ENCODE measurements around the gene XPNPEP1.

Gene XPNPEP1

DNA sequence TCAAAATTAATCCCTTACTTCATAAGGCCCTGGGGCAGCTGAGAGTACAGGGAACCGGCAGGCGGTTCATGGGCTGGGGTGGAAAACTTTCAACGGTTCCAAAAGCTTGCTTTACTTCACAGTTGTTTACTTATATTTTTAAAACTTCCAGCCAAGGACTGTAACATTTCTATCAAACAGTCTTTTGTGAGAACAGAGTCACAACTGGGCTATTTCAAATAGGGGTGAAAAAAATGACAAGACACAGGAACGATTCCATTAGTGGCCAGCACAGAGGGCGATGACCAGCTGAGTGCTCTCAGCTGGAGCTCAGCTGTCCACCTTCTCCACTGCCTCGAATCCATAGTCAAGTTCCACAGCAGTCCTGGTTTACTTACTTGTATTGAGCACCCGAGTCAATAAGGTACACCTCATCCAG is 48.2 kb downstream of the XPNPEP1 start:
- H3K4me3 ChIP-seq = no peak overlapping the region
- H3K9ac ChIP-seq = no peak overlapping the region
- H3K27me3 ChIP-seq = no peaks in the 10 kb centered on the region
- TF ChIP-seq Cebpa-rat (IDR thresholded peaks at IDR 0.05) = no peak
- H4K20me1 ChIP-seq = no peaks in the 10 kb centered on the region; a peak in 1 of 22 replicates
- H3K27ac ChIP-seq = no peak overlapping the region
- H3K4me2 ChIP-seq = no peak overlapping the region
- H3K4me1 ChIP-seq = no peaks in the 10 kb centered on the region
- H3K9me3 ChIP-seq (replicated peaks in 1 of 11) = no peaks in the 10 kb centered on the region; a peak in 1 of 22 replicates
- peaks cover 89 to 100% (median 96%) of the 10 kb centered on the region in 11 experiments for H3K36me3 ChIP-seq

DNA sequence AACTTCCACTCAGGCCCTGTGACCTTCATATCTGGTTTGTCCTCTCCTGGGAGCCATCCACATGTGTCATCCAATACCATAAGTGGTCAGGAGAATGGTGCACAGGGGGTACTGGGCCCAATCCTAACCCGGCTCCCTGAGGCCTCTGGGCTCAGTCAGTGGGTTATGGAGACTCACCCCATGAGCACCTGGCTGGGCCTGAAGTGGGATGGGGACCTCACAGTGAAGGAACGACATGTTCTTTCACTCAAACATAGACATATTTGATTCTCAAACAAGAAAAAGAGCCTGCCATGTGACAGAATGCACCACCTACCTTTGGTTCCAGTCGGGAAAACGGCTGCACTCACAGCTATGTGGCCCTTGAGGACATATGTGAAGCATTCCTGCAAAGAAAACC is 51.8 kb downstream of the XPNPEP1 start:
- H3K27me3 ChIP-seq = no peaks in the 10 kb centered on the region
- no peaks in the 10 kb centered on the region; a peak in 1 of 22 replicates for H3K9me3 ChIP-seq (replicated peaks in 1 of 11)
- no peaks in the 10 kb centered on the region for H3K4me1 ChIP-seq
- H3K4me3 ChIP-seq = no peak overlapping the region
- no peak for TF ChIP-seq Cebpa-rat (IDR thresholded peaks at IDR 0.05)
- no peaks in the 10 kb centered on the region for H4K20me1 ChIP-seq
- no peak overlapping the region for H3K9ac ChIP-seq
- no peak overlapping the region for H3K27ac ChIP-seq
- no peak overlapping the region for H3K4me2 ChIP-seq
- peaks cover 98 to 100% (median 100%) of the 10 kb centered on the region in 11 experiments for H3K36me3 ChIP-seq

DNA sequence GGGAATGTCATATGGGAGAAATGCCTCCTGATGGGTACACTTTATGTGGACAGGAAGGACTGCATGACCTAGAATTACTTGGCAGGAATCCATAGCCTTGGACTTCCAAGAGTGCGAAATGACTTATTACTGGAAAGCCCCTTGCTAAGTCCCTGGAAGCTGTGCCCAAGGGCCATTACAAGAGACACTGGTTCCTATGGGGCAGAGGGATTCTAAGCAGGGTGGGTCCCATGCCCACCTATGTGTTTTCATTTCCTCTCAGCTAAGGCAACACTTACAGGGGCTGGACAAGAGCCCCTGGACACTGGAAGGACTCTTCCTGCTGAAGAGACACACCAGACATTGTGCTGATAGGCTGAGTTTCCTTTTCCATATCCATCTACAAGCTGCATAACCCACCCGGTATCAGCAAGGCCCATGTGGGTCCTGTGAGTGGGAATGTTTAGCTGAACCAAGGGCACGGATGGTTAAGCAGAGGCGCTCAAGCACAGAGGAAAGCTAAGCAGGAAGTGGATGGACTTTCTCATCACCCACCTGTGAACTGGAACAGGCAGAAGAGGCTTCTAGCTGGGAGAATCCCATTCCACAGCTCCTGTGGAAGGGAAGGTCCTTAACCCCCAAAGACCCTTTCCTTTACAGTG is 56.2 kb downstream of the XPNPEP1 start:
- Histone ChIP-seq H3K27me3 (no peaks in the 10 kb centered on the region), H3K9ac (no peak overlapping the region), H3K27ac (no peak overlapping the region), H3K4me1 (no peaks in the 10 kb centered on the region), H3K4me3 (no peak overlapping the region), H3K36me3 (peaks cover 94 to 100% (median 98%) of the 10 kb centered on the region in 11 experiments), H3K4me2 (no peak overlapping the region), H3K9me3 (replicated peaks in 1 of 11) (peaks cover 27 to 37% (median 31%) of the 10 kb centered on the region in 11 experiments), H4K20me1 (no peaks in the 10 kb centered on the region)
- no peak for TF ChIP-seq Cebpa-rat (IDR thresholded peaks at IDR 0.05)

DNA sequence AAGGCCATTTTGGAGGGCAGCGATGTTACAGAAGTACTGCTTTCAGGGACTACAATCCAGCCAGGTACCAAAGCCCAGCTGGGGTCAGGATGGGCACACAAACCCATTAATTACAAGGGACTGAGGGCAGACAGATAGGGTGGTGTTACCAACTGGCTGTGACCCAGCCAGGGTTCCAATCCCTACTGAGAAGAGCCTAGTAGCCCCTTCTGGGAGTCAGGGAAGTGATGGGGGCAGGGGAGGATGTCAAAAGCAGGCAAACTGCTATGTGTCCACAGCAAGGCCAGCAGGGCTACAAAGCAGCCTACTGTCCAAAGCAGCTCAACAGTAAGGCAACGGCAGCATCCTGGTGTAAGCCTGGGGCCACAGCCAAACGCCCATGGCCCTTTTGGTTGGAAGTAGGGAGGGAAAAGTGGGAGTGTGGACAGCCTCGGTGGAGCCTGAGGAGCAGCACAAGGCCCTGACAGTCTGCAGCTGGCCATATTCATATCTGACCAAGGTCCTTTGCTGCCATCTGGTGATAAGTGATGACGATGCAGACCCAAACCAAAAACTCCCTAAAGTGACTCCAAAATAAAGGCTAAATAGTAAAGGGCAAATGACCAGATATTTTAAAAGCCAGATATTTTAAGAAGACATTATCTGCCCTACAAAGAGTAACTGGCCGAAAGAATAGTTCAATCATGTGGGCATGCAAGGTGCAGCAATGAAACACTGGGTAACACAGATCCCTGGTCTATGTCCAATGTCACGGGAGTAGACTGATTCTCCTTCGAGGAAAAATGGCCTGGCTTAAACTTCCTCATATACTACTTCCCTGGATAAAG is 56.9 kb downstream of the XPNPEP1 start:
- TF ChIP-seq Cebpa-rat (IDR thresholded peaks at IDR 0.05) = no peak
- Histone ChIP-seq H3K4me2 (no peak overlapping the region), H3K36me3 (peaks cover 86 to 97% (median 92%) of the 10 kb centered on the region in 11 experiments), H3K27ac (no peak overlapping the region), H3K4me1 (no peaks in the 10 kb centered on the region), H3K4me3 (no peak overlapping the region), H3K9me3 (replicated peaks in 1 of 11) (peaks cover 30 to 37% (median 34%) of the 10 kb centered on the region in 11 experiments), H4K20me1 (no peaks in the 10 kb centered on the region), H3K9ac (no peak overlapping the region), H3K27me3 (no peaks in the 10 kb centered on the region)

DNA sequence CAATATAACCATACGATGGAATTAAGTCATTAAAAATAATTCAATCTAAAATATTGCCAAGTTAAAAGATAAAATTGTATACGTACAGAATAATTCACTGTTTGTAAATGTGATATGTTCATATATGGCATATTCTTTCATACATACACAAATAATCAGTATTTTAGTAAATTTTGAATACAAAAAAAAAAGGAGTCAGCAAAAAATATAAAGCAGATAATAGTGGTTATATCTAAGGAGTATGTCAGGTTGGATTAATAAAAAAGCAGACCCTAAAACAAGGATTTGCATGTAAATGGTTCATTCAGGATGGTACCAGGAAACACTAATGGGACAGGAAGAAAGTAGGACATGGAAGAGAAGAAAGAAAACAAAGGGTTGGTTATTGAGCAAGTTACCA is 59.5 kb downstream of the XPNPEP1 start:
- H3K4me2 ChIP-seq = no peak overlapping the region
- no peaks in the 10 kb centered on the region for H4K20me1 ChIP-seq
- H3K4me1 ChIP-seq = peaks cover 0 to 10% (median 0%) of the 10 kb centered on the region in 10 experiments; a peak in 4 of 20 replicates
- no peak overlapping the region for H3K27ac ChIP-seq
- H3K4me3 ChIP-seq = no peak overlapping the region
- H3K9me3 ChIP-seq (replicated peaks in 1 of 11) = peaks cover 30 to 37% (median 34%) of the 10 kb centered on the region in 11 experiments
- H3K36me3 ChIP-seq = peaks cover 60 to 78% (median 66%) of the 10 kb centered on the region in 11 experiments
- no peaks in the 10 kb centered on the region for H3K27me3 ChIP-seq
- no peak for TF ChIP-seq Cebpa-rat (IDR thresholded peaks at IDR 0.05)
- H3K9ac ChIP-seq = no peak overlapping the region

DNA sequence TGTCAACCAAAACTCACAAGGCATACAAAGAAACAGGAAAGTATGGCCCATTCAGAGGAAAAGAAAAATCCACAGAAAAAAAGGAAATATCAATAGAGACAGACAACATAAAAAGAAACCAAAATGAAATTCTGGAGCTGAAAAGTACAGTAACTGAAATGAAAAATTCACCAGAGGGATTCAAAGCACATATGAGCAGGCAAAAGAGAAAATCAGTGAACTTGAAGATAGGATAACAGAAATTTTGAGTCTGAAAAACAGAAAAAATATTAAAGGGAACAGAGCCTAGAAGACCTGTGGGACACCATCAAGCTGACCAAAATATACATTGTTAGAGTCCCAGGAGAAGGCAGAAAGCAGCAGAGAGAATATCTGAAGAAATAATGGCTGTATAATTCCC is 60.6 kb downstream of the XPNPEP1 start:
- H3K4me1 ChIP-seq = peaks cover 0 to 10% (median 0%) of the 10 kb centered on the region in 10 experiments; a peak in 4 of 20 replicates
- TF ChIP-seq Cebpa-rat (IDR thresholded peaks at IDR 0.05) = no peak
- no peak overlapping the region for H3K4me3 ChIP-seq
- no peak overlapping the region for H3K9ac ChIP-seq
- H3K9me3 ChIP-seq (replicated peaks in 1 of 11) = peaks cover 30 to 37% (median 34%) of the 10 kb centered on the region in 11 experiments
- no peak overlapping the region for H3K4me2 ChIP-seq
- H4K20me1 ChIP-seq = no peaks in the 10 kb centered on the region
- H3K27ac ChIP-seq = no peak overlapping the region
- peaks cover 50 to 68% (median 56%) of the 10 kb centered on the region in 11 experiments for H3K36me3 ChIP-seq
- H3K27me3 ChIP-seq = no peaks in the 10 kb centered on the region

DNA sequence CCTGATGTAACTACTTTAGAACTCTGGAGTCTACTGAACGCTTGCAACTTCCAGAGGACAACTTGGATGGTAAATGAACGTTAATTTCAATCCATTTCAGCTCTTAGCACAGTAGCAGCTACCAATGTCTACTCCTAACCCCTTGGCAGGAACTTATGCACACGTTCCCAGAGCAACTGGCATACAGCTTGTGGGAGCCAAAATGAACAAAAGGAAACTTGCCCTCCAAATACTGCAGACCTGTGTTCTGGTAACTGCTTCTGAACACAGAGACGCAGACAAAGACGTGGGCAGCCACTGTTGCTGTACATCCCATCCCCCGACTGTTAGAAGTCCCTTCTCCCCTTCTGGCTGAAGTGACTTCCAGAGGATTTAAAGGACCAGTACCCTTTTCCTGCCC is 61.3 kb downstream of the XPNPEP1 start:
- Histone ChIP-seq H3K4me1 (peaks cover 0 to 10% (median 0%) of the 10 kb centered on the region in 10 experiments; a peak in 4 of 20 replicates), H3K27ac (no peak overlapping the region), H4K20me1 (no peaks in the 10 kb centered on the region), H3K9ac (no peak overlapping the region), H3K9me3 (replicated peaks in 1 of 11) (peaks cover 30 to 37% (median 34%) of the 10 kb centered on the region in 11 experiments), H3K4me3 (no peak overlapping the region), H3K36me3 (peaks cover 43 to 61% (median 49%) of the 10 kb centered on the region in 11 experiments), H3K27me3 (no peaks in the 10 kb centered on the region), H3K4me2 (no peak overlapping the region)
- TF ChIP-seq Cebpa-rat (IDR thresholded peaks at IDR 0.05) = no peak

DNA sequence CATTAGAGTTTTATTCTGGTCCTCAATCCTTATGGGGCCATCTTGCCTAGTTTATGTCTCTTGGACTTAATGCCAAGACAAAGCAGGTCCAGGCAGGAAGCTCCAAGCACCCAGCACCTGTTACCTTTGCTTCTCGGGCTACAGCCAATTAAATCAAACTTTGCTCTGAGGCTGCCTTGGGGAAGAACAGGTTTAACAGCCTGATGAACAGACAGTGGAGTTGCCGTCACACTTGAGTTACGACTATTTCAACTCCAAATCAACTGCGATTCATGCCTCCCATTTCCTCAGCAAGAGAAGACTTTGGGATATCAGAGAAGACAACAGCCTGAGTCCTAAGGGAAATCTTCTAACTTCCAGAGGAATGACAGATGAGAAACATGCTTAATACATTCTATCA is 62.2 kb downstream of the XPNPEP1 start:
- no peak for TF ChIP-seq Cebpa-rat (IDR thresholded peaks at IDR 0.05)
- peaks cover 0 to 10% (median 0%) of the 10 kb centered on the region in 10 experiments; a peak in 4 of 20 replicates for H3K4me1 ChIP-seq
- H3K27ac ChIP-seq = no peak overlapping the region
- H4K20me1 ChIP-seq = no peaks in the 10 kb centered on the region
- H3K36me3 ChIP-seq = peaks cover 35 to 51% (median 39%) of the 10 kb centered on the region in 11 experiments
- no peaks in the 10 kb centered on the region for H3K27me3 ChIP-seq
- H3K9me3 ChIP-seq (replicated peaks in 1 of 11) = peaks cover 30 to 37% (median 34%) of the 10 kb centered on the region in 11 experiments
- H3K9ac ChIP-seq = no peak overlapping the region
- H3K4me3 ChIP-seq = no peak overlapping the region
- H3K4me2 ChIP-seq = no peak overlapping the region

DNA sequence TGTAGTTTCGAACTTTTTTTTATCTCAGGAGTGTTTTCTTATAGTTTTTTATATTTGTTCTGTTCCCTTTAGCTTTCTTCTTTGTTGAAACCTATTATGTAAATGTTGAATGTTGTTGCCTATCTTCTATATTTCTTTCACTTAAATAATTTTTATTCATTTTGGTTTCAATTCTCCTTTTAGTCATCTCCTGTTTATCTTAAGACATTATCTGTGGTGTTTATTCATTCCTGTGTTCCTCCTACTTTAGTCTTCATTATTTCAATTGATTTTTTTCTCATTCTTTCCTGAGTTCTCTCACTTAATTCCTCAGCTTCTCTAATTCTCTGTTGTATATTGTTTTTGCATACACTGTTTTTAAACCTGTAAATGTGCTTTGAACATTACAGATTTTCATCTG is 64.1 kb downstream of the XPNPEP1 start:
- Histone ChIP-seq H3K27me3 (no peaks in the 10 kb centered on the region), H3K27ac (no peak overlapping the region), H3K4me3 (no peak overlapping the region), H3K9me3 (replicated peaks in 1 of 11) (peaks cover 14 to 27% (median 22%) of the 10 kb centered on the region in 11 experiments), H3K36me3 (peaks cover 16 to 33% (median 20%) of the 10 kb centered on the region in 11 experiments), H4K20me1 (no peaks in the 10 kb centered on the region), H3K9ac (no peak overlapping the region), H3K4me1 (peaks cover 0 to 10% (median 0%) of the 10 kb centered on the region in 10 experiments; a peak in 4 of 20 replicates), H3K4me2 (no peak overlapping the region)
- TF ChIP-seq Cebpa-rat (IDR thresholded peaks at IDR 0.05) = no peak
